ENCODE results near the gene OLFM4.

GRCh38 chr13:52978989-52979388 is 49.6 kb upstream of the OLFM4 start:
- TF ChIP-seq CTCF (IDR thresholded peaks at IDR 0.05) = no peak
- TF ChIP-seq POLR2A (IDR thresholded peaks at IDR 0.05) = no peak
